GM19324 (cell line): ENCODE results near the gene HDAC6.
"Not testable (repeated sequence)": the region's sequence is repeated elsewhere in the genome, so short reads cannot be mapped to it uniquely, and the experiment has no call there.

ENCODE experiments used
- ATAC-seq: cut with Tn5 transposase; IDR thresholded peaks from one replicate; pipeline ENCODE4 v1.9.1; 2021; ENCODE audit warnings: mild to moderate bottlenecking, moderate library complexity; ENCODE audit not compliant: unreplicated experiment, low FRiP score

HDAC6 gene

GRCh38 chrX:48823053-48823452, 21.2 kb downstream of the HDAC6 start:
- ATAC-seq: no peak

- no peak for ATAC-seq
Measured at GRCh38 chrX:48824066-48824465, 22.2 kb downstream of the HDAC6 start.

GRCh38 chrX:48826135-48826875, 24.4 kb downstream of the HDAC6 start, which contains the start of gene ERAS:
ERAS (plus strand) TSS chrX:48826513; CDS start chrX:48829124, 2,611 bp downstream.
- ATAC-seq: no peak

- no peak for ATAC-seq
Measured at GRCh38 chrX:48826876-48827653, 25.2 kb downstream of the HDAC6 start.

- ATAC-seq: no peak
Measured at GRCh38 chrX:48827654-48827968, 25.7 kb downstream of the HDAC6 start.

- no peak for ATAC-seq
Measured at GRCh38 chrX:48829016-48829735, 27.3 kb downstream of the HDAC6 start.

- ATAC-seq: no peak
Measured at GRCh38 chrX:48831136-48831908, 29.5 kb downstream of the HDAC6 start.

- no peak for ATAC-seq
Measured at GRCh38 chrX:48831909-48832291, 30.0 kb downstream of the HDAC6 start.

GRCh38 chrX:48833542-48834138, 31.8 kb downstream of the HDAC6 start:
- no peak for ATAC-seq

- no peak for ATAC-seq
Measured at GRCh38 chrX:48834383-48834709, 32.5 kb downstream of the HDAC6 start.

- ATAC-seq: no peak
Measured at GRCh38 chrX:48835524-48836329, 33.9 kb downstream of the HDAC6 start, which contains the start of gene PCSK1N. PCSK1N (minus strand) TSS chrX:48835610; CDS start chrX:48835532, 78 bp downstream.

GRCh38 chrX:48839686-48840085, 37.8 kb downstream of the HDAC6 start:
- no peak for ATAC-seq

- ATAC-seq: no peak
Measured at GRCh38 chrX:48848847-48849246, 47.0 kb downstream of the HDAC6 start.

GRCh38 chrX:48852857-48853256, 51.0 kb downstream of the HDAC6 start:
- no peak for ATAC-seq

GRCh38 chrX:48853494-48853893, 51.6 kb downstream of the HDAC6 start:
- not testable (repeated sequence) for ATAC-seq

GRCh38 chrX:48854121-48854804, 52.4 kb downstream of the HDAC6 start:
- not testable (repeated sequence) for ATAC-seq

GRCh38 chrX:48854898-48855297, 53.0 kb downstream of the HDAC6 start:
- no peak for ATAC-seq

GRCh38 chrX:48864210-48864609, 62.3 kb downstream of the HDAC6 start:
- ATAC-seq: no peak

- not testable (repeated sequence) for ATAC-seq
Measured at GRCh38 chrX:48872017-48872416, 70.2 kb downstream of the HDAC6 start.
